IPS DF 6.9 (cell line): ENCODE measurements around the gene FILIP1.

ENCODE experiments used
- DNase-seq: peaks from one replicate; pipeline ENCODE4 v3.0.0-alpha.2; 2013; ENCODE audit warnings: low read depth, low spot score
- H3K27ac ChIP-seq: one replicate; pipeline ENCODE4 v1.5.1; 2013; ENCODE audit warnings: low read length, control low read depth
- H3K27me3 ChIP-seq: 2 replicates; pipeline ENCODE4 v1.6.1; 2013; ENCODE audit warnings: mild to moderate bottlenecking, low read length; ENCODE audit not compliant: control insufficient read depth, insufficient read depth
- H3K36me3 ChIP-seq: 2 replicates; pipeline ENCODE4 v1.6.1; 2013; ENCODE audit warnings: low read length; ENCODE audit not compliant: control insufficient read depth, insufficient read depth
- H3K4me1 ChIP-seq: 2 replicates; pipeline ENCODE4 v1.6.1; 2013; ENCODE audit warnings: low read length; ENCODE audit not compliant: control insufficient read depth, insufficient read depth
- H3K4me3 ChIP-seq: 2 replicates; pipeline ENCODE4 v1.5.1; 2013; ENCODE audit warnings: mild to moderate bottlenecking, low read length
- H3K9me3 ChIP-seq: 2 replicates; pipeline ENCODE4 v1.6.1; 2013; ENCODE audit warnings: low read length, inconsistent platforms; ENCODE audit not compliant: control insufficient read depth, insufficient read depth
- WGBS: extraction: QIAGEN DNeasy Blood & Tissue Kit; methylation state at CpG from one replicate; pipeline ENCODE4 v1.1.7; 2013; ENCODE audit warnings: mixed read lengths, missing lambda C conversion rate; ENCODE audit not compliant: insufficient read length, insufficient coverage; 5-methylcytosine and 5-hydroxymethylcytosine counted together

The FILIP1 gene

GRCh38 chr6:75409928-75410327 is 83.7 kb downstream of the FILIP1 start:
- Histone ChIP-seq H3K9me3 (no peaks in the 10 kb centered on the region), H3K4me1 (no peaks in the 10 kb centered on the region), H3K27ac (no peak overlapping the region), H3K36me3 (no peaks in the 10 kb centered on the region), H3K27me3 (no peaks in the 10 kb centered on the region), H3K4me3 (no peak overlapping the region)
- no peak for DNase-seq

- H3K36me3 ChIP-seq, result no peaks in the 10 kb centered on the region
- H3K4me3 ChIP-seq, result no peak overlapping the region
- H3K27me3 ChIP-seq, result no peaks in the 10 kb centered on the region
- H3K9me3 ChIP-seq, result no peaks in the 10 kb centered on the region
- H3K4me1 ChIP-seq, result no peaks in the 10 kb centered on the region
- whole genome bisulfite sequencing, result no CpG with 5 or more reads among the region's 3 CpGs
- no peak for DNase-seq
- H3K27ac ChIP-seq, result no peak overlapping the region
Measured at GRCh38 chr6:75409286-75409685, 84.3 kb downstream of the FILIP1 start.

GRCh38 chr6:75403563-75404080 is 90.0 kb downstream of the FILIP1 start:
- no CpG with 5 or more reads among the region's 3 CpGs for WGBS
- H3K27ac ChIP-seq, result no peak overlapping the region
- no peaks in the 10 kb centered on the region for H3K27me3 ChIP-seq
- H3K36me3 ChIP-seq, result no peaks in the 10 kb centered on the region
- no peaks in the 10 kb centered on the region for H3K4me1 ChIP-seq
- no peak overlapping the region for H3K4me3 ChIP-seq
- no peaks in the 10 kb centered on the region for H3K9me3 ChIP-seq
- DNase-seq, result no peak

- WGBS, result no CpG with 5 or more reads among the region's 3 CpGs
- Histone ChIP-seq H3K4me1 (no peaks in the 10 kb centered on the region), H3K27me3 (no peaks in the 10 kb centered on the region), H3K9me3 (no peaks in the 10 kb centered on the region), H3K27ac (no peak overlapping the region), H3K36me3 (no peaks in the 10 kb centered on the region), H3K4me3 (no peak overlapping the region)
- no peak for DNase-seq
Measured at GRCh38 chr6:75402296-75402695, 91.3 kb downstream of the FILIP1 start.

GRCh38 chr6:75397656-75398465 is 95.7 kb downstream of the FILIP1 start:
- Histone ChIP-seq H3K36me3 (no peaks in the 10 kb centered on the region), H3K4me3 (no peak overlapping the region), H3K27me3 (no peaks in the 10 kb centered on the region), H3K9me3 (no peaks in the 10 kb centered on the region), H3K27ac (no peak overlapping the region), H3K4me1 (no peaks in the 10 kb centered on the region)
- no peak for DNase-seq
- WGBS, result no CpG with 5 or more reads among the region's 4 CpGs

GRCh38 chr6:75397171-75397570 is 96.4 kb downstream of the FILIP1 start:
- Histone ChIP-seq H3K27me3 (no peaks in the 10 kb centered on the region), H3K9me3 (no peaks in the 10 kb centered on the region; the same call in 1 of the 2 replicates), H3K27ac (no peak overlapping the region), H3K36me3 (no peaks in the 10 kb centered on the region), H3K4me3 (no peak overlapping the region), H3K4me1 (no peaks in the 10 kb centered on the region)
- DNase-seq, result no peak

- DNase-seq, result no peak
- no peaks in the 10 kb centered on the region for H3K4me1 ChIP-seq
- WGBS, result no CpG with 5 or more reads among the region's 6 CpGs
- H3K27me3 ChIP-seq, result no peaks in the 10 kb centered on the region
- H3K27ac ChIP-seq, result no peak overlapping the region
- no peak overlapping the region for H3K4me3 ChIP-seq
- H3K36me3 ChIP-seq, result no peaks in the 10 kb centered on the region
- H3K9me3 ChIP-seq, result no peaks in the 10 kb centered on the region; the same call in 1 of the 2 replicates
Measured at GRCh38 chr6:75396005-75396800, 97.4 kb downstream of the FILIP1 start.

- H3K4me1 ChIP-seq, result no peaks in the 10 kb centered on the region
- no peak overlapping the region for H3K4me3 ChIP-seq
- H3K27ac ChIP-seq, result no peak overlapping the region
- no peaks in the 10 kb centered on the region; the same call in 1 of the 2 replicates for H3K9me3 ChIP-seq
- DNase-seq, result no peak
- no peaks in the 10 kb centered on the region for H3K36me3 ChIP-seq
- H3K27me3 ChIP-seq, result no peaks in the 10 kb centered on the region
Measured at GRCh38 chr6:75393806-75394205, 99.8 kb downstream of the FILIP1 start.

GRCh38 chr6:75391276-75391675 is 102.3 kb downstream of the FILIP1 start:
- no peak overlapping the region for H3K4me3 ChIP-seq
- no peaks in the 10 kb centered on the region; the same call in 1 of the 2 replicates for H3K9me3 ChIP-seq
- no peaks in the 10 kb centered on the region for H3K27me3 ChIP-seq
- no peak for DNase-seq
- H3K27ac ChIP-seq, result no peak overlapping the region
- no peaks in the 10 kb centered on the region for H3K4me1 ChIP-seq
- no peaks in the 10 kb centered on the region for H3K36me3 ChIP-seq
- no CpG with 5 or more reads among the region's 1 CpG for WGBS

GRCh38 chr6:75386050-75386770 is 107.4 kb downstream of the FILIP1 start:
- H3K36me3 ChIP-seq, result no peaks in the 10 kb centered on the region
- no peaks in the 10 kb centered on the region for H3K9me3 ChIP-seq
- no peaks in the 10 kb centered on the region for H3K4me1 ChIP-seq
- WGBS, result no CpG with 5 or more reads among the region's 8 CpGs
- no peak overlapping the region for H3K4me3 ChIP-seq
- no peak for DNase-seq
- H3K27ac ChIP-seq, result no peak overlapping the region
- no peaks in the 10 kb centered on the region for H3K27me3 ChIP-seq
